ENCODE measurements around the gene PHF20. TPM values are rescaled to one million over a fixed set of nuclear protein-coding genes. Genes with fewer than 3 reads are reported as not detected.

Gene PHF20
- total RNA-seq, 1 donor: 34.5 TPM

DNA sequence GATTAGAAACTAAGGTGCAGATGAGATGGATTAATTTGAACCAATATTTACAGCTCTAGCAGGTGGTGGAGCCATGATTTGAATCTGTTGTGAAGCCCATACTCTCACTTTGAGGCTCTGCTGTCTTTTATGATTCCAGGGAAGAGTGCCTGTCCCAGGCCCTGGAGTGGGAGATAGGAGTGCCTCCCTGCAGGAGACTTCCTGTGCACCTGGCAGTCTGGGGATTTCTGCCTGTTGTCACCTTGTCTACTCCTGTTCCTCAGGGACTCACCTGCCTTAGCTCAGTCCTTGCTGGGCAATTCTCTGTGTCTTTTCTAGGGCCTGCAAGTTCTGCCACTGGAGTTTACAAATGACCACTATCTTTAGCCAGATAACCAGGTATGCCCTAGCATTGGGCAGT is 136.2 kb downstream of the PHF20 start:
- no peak for DNase-seq (ENCODE audit: low read depth)
- H3K4me3 ChIP-seq (ENCODE audit: low read depth, low read length): no peak overlapping the region
- TF ChIP-seq, protein P1, sequence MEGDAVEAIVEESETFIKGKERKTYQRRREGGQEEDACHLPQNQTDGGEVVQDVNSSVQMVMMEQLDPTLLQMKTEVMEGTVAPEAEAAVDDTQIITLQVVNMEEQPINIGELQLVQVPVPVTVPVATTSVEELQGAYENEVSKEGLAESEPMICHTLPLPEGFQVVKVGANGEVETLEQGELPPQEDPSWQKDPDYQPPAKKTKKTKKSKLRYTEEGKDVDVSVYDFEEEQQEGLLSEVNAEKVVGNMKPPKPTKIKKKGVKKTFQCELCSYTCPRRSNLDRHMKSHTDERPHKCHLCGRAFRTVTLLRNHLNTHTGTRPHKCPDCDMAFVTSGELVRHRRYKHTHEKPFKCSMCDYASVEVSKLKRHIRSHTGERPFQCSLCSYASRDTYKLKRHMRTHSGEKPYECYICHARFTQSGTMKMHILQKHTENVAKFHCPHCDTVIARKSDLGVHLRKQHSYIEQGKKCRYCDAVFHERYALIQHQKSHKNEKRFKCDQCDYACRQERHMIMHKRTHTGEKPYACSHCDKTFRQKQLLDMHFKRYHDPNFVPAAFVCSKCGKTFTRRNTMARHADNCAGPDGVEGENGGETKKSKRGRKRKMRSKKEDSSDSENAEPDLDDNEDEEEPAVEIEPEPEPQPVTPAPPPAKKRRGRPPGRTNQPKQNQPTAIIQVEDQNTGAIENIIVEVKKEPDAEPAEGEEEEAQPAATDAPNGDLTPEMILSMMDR (IDR thresholded peaks at IDR 0.05; ENCODE audit: insufficient read depth, low read depth, low read length): no peak

DNA sequence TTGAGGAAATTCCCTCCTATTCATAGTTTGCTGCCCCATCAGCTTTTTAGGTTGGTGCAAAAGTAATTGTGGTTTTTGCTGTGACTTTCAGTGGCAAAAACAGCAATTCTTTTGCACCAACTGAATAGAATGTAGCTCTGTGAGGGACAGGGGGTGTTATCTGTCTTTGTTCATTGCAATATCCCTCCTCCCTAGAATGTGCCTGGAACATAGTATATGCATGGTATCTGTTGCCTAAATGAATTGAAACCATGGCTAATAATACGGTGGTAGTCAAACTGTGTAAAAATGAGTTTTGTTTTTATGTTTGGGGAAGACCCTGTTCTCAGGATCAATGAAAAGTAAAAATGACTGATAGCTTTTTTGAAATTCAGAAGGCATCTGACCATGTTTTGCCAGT is 137.4 kb downstream of the PHF20 start:
- H3K4me3 ChIP-seq (ENCODE audit: low read depth, low read length): no peak overlapping the region
- DNase-seq (ENCODE audit: low read depth): no peak
- TF ChIP-seq, protein P1 (IDR thresholded peaks at IDR 0.05; ENCODE audit: insufficient read depth, low read depth, low read length): no peak

DNA sequence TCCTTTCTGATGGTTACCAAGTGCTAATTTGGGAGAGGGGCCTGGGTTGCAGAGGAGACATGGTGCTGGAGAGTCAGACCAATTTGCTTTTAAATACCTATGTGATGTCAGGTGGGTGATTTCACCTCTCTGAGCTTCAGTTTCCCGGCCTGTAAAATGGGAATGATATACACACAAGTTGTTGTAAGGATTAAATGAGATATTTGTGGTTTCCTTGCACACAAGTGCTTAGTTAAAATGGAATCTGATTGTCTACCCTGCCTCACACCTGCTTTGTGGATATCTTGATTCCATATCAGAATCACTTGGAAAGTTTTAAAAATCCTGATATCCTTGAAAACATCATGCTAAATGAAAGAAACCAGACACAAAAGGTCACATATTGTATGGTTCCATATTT is 138.0 kb downstream of the PHF20 start:
- TF ChIP-seq, protein P1 (IDR thresholded peaks at IDR 0.05; ENCODE audit: insufficient read depth, low read depth, low read length): no peak
- DNase-seq (ENCODE audit: low read depth): no peak
- H3K4me3 ChIP-seq (ENCODE audit: low read depth, low read length): no peak overlapping the region

DNA sequence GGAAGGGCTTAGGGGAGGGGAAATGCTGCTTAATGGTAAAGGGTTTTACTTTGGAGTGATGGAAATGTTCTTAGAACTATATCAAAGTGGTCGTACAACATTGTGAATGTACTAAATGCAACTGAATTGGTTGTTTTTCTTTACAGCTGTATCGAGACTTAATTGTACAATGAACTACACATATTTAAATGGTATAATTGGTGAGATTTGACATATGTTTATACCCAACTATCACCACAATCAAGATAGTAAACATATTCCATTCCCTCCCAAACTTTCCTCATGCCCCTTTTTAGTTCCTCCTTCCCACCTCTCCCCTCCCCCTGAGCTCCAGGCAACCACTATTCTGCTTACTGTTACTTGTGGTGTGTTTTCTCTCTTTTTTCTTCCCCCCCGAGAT is 138.4 kb downstream of the PHF20 start:
- no peak overlapping the region for H3K4me3 ChIP-seq (ENCODE audit: low read depth, low read length)
- DNase-seq (ENCODE audit: low read depth): no peak
- TF ChIP-seq, protein P1 (IDR thresholded peaks at IDR 0.05; ENCODE audit: insufficient read depth, low read depth, low read length): no peak

DNA sequence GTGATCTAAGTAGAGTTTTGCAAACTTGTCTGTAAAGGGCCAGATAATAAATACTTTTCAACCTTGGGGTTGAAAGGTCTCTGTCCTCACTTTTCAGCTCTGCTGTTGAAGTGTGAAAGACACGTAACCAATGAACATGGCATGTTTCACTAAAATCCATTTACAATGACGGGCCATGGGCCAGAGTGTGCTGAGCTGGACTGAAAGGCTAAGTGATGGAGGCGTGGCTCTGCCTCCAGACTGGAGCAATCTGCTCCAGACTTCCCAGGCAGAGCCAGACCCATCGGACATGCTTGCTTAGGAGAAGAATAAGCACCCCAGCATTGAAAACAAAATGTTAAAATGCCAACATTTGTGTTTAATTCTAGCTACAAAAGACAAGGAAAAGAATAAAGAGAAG is 141.1 kb downstream of the PHF20 start:
- TF ChIP-seq, protein P1 (IDR thresholded peaks at IDR 0.05; ENCODE audit: insufficient read depth, low read depth, low read length): no peak
- DNase-seq (ENCODE audit: low read depth): no peak
- H3K4me3 ChIP-seq (ENCODE audit: low read depth, low read length): no peak overlapping the region

DNA sequence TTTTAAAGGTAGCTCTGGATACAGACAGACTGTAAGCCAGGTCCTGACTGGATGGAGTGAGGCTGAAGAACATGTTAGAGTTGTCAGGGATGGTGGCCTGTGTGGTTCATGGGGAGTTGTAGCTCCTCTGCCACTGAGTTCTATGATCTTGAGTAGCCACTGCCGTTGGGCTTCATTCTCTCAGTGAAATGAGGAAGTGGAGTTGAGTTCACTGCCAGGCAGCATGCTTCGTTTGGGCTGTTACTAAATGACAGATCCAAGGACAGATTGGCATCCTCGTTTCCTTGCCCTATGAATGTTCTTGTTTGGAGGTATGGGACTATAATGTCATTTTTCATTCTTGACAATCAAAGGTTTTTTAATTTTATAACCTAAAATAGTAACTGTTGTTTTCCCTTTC is 145.3 kb downstream of the PHF20 start:
- DNase-seq (ENCODE audit: low read depth): no peak
- TF ChIP-seq, protein P1 (IDR thresholded peaks at IDR 0.05; ENCODE audit: insufficient read depth, low read depth, low read length): no peak

DNA sequence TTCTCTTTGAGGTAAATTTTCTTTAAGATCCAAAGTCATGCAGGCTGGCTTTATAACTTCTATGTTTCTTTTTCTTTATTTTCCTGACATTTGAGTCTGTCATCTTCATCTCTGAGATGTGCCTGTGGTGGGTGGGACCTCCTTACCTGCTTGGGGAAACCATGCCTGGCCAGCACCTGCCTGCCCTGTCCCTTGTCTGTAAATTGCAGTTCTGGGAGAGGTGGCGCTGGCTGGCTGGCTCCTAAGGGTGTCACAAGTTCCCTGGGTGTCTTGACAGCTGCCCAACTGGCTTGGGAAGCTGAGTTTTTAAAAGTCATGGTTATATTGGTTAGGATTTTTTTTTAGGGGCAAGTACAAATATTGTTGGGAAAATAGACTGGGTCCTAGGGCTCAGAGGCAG is 146.2 kb downstream of the PHF20 start:
- TF ChIP-seq, protein P1 (IDR thresholded peaks at IDR 0.05; ENCODE audit: insufficient read depth, low read depth, low read length): no peak
- DNase-seq (ENCODE audit: low read depth): no peak

More for the DNA sequence above, 145.3 kb downstream of the PHF20 start:
- no peak overlapping the region for H3K4me3 ChIP-seq (ENCODE audit: low read depth, low read length)

More for the DNA sequence above, 146.2 kb downstream of the PHF20 start:
- no peak overlapping the region for H3K4me3 ChIP-seq (ENCODE audit: low read depth, low read length)

Data from fibroblast of villous mesenchyme (primary cell).